Gastrocnemius medialis (tissue), 4 donors: Measurements from ENCODE around the gene ACR. TPM values are rescaled to one million over a fixed set of nuclear protein-coding genes. Genes with fewer than 3 reads are reported as not detected.

Source experiments
- ATAC-seq, 2 donors: fragments of 150-250 bp; one replicate each; pipeline ENCODE4 v1.9.1; 2016
- DNase-seq, 2 donors: peaks; one replicate each; pipeline ENCODE4 v3.0.0-alpha.2; 2019
- H3K27ac ChIP-seq, 4 donors: fragments of 200-600 bp; sonication (generic); 1 replicate in 1 of 4; 2 replicates in 3 of 4; pipeline ENCODE4 v1.5.1; 2016 to 2018; ENCODE audit warnings: mild to moderate bottlenecking in 2 of 4, moderate library complexity in 1 of 4
- H3K27me3 ChIP-seq, 3 donors: fragments of 200-600 bp; sonication (generic) in 2 of 3; 1 replicate in 1 of 3; 2 replicates in 2 of 3; pipeline versions ENCODE4 v1.5.1 to v1.6.0; 2016 to 2019; ENCODE audit warnings: mild to moderate bottlenecking in 1 of 3, moderate library complexity in 1 of 3
- H3K36me3 ChIP-seq, 2 donors: fragments of 200-600 bp; sonication (generic) in 1 of 2; one replicate each; pipeline ENCODE4 v1.5.1; 2017 to 2018
- H3K4me1 ChIP-seq, 2 donors: fragments of 200-600 bp; sonication (generic) in 1 of 2; one replicate each; pipeline ENCODE4 v1.5.1; 2016 to 2017; ENCODE audit warnings: mild to moderate bottlenecking in 2 of 2
- H3K4me3 ChIP-seq, 4 donors: fragments of 200-600 bp; sonication (generic) in 3 of 4; 1 replicate in 1 of 4; 2 replicates in 3 of 4; pipeline ENCODE4 v1.5.1; 2016 to 2019; ENCODE audit warnings: mild to moderate bottlenecking in 2 of 4
- H3K9me3 ChIP-seq, 3 donors: fragments of 200-600 bp; sonication (generic) in 2 of 3; 1 replicate in 1 of 3; 2 replicates in 2 of 3; pipeline ENCODE4 v1.5.1; 2016 to 2019
- POLR2A ChIP-seq, 2 donors: fragments of 450-650 bp; IDR thresholded peaks; one replicate each; pipeline ENCODE4 v1.6.1; 2017; ENCODE audit warnings: antibody characterized with exemption in 2 of 2, mild to moderate bottlenecking in 2 of 2, moderate library complexity in 2 of 2
- in situ Hi-C, 4 donors: fragments of 200-750 bp; cut with MboI; loops; one replicate each; pipeline versions ENCODE4 v1.15.0 to v1.8.0; 2017; ENCODE audit warnings: low sequenced_read_pairs in 4 of 4
- intact Hi-C: fragments of 100-400 bp; cut with DNase I; formaldehyde crosslinking; loops from one replicate; pipeline ENCODE4 v1.15.1; 2023; ENCODE audit warnings: low total_unique reads
- total RNA-seq, 4 donors: library from RNA; depleted of rRNA; stranded (reverse); fragments of >200 nt; gene quantifications; one replicate each; pipeline versions ENCODE4 v1.1.0 to v1.2.3, GENCODE V29; 2016
- TF ChIP-seq, protein P1 (sequence below), 5 experiments: fragments of 450-650 bp in 3 of 5; fragments of 200-600 bp in 2 of 5; sonication (generic) in 2 of 5; IDR thresholded peaks in 4 of 5; conservative IDR thresholded peaks in 1 of 5; 1 replicate in 4 of 5; 2 replicates in 1 of 5; pipeline ENCODE4 v1.5.1; 2016 to 2019; ENCODE audit warnings: antibody characterized with exemption in 5 of 5, mild to moderate bottlenecking in 3 of 5, moderate library complexity in 3 of 5

Gene ACR
- total RNA-seq, 4 donors from 2014 or later: not detected

- no peaks in the 10 kb centered on the region for H3K9me3 ChIP-seq
- ATAC-seq (no peak), DNase-seq (no peak)
- H3K36me3 ChIP-seq: no peaks in the 10 kb centered on the region
- H3K27me3 ChIP-seq: peaks cover 0 to 4% (median 0%) of the 10 kb centered on the region in 3 donors
- in situ Hi-C loops: no loop called here
- peaks cover 2 to 8% of the 10 kb centered on the region in 2 donors for H3K4me1 ChIP-seq
- intact Hi-C loops: no loop called here
- H3K27ac ChIP-seq: no peak overlapping the region
- TF ChIP-seq, protein P1, sequence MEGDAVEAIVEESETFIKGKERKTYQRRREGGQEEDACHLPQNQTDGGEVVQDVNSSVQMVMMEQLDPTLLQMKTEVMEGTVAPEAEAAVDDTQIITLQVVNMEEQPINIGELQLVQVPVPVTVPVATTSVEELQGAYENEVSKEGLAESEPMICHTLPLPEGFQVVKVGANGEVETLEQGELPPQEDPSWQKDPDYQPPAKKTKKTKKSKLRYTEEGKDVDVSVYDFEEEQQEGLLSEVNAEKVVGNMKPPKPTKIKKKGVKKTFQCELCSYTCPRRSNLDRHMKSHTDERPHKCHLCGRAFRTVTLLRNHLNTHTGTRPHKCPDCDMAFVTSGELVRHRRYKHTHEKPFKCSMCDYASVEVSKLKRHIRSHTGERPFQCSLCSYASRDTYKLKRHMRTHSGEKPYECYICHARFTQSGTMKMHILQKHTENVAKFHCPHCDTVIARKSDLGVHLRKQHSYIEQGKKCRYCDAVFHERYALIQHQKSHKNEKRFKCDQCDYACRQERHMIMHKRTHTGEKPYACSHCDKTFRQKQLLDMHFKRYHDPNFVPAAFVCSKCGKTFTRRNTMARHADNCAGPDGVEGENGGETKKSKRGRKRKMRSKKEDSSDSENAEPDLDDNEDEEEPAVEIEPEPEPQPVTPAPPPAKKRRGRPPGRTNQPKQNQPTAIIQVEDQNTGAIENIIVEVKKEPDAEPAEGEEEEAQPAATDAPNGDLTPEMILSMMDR (IDR thresholded peaks at IDR 0.05 in 4 of 5, conservative IDR thresholded peaks at IDR 0.05 in 1 of 5): no peak
- TF ChIP-seq POLR2A (IDR thresholded peaks at IDR 0.05): no peak
- H3K4me3 ChIP-seq: no peak overlapping the region
These were observed 35.7 kb upstream of the ACR start for GRCh38 chr22:50702261-50702671.

DNA sequence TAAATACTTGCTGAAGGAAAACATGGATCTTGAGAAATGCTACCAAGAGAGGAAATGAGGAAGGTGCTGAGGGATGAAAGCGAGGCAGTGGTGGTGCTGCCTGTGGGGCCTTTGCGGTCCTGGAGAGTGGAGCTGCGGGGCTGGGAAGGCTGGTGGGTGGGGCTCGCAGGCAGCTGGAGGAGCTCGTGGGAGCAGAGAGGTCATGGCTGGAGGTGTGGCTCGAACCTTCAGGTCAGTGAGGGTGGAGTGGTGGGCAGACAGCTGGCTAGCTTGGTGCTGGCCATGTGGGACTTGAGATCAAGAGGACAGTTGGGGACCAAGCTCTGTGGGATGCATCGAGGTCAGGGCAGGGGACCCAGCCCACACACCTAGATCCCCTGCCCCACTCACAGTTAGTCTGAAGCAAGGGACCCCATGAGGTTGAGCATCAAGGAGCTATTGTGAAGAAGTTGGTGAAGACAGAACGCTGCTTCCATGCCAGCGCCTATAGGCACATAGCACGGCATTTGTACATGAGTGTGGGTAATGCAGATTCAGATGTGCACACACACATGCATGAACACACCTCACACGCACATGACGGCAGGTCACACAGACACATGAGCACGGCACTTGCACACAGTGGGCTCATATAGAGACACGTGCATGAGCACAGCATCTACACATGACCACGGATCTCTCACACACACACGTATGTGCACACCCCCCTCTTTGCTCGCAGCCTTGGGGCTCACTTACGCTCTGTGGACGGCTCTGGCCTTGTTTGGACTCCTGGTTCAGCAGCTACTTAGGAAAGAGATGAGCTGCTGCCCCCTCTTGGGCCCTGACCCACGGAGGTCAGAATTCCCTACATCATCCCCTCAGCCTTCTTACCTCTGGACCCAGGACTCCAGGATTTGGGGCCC, 34.9 kb upstream of the ACR start:
- DNase-seq (no peak), ATAC-seq (no peak)
- in situ Hi-C loops (no loop called here), intact Hi-C loops (no loop called here)
- H3K4me3 ChIP-seq: no peak overlapping the region
- peaks cover 0 to 3% of the 10 kb centered on the region in 2 donors for H3K4me1 ChIP-seq
- H3K27ac ChIP-seq: no peak overlapping the region
- TF ChIP-seq, protein P1 (IDR thresholded peaks at IDR 0.05 in 4 of 5, conservative IDR thresholded peaks at IDR 0.05 in 1 of 5): no peak
- no peak for TF ChIP-seq POLR2A (IDR thresholded peaks at IDR 0.05)
- H3K9me3 ChIP-seq: no peaks in the 10 kb centered on the region
- peaks cover 0 to under 1% (median 0%) of the 10 kb centered on the region in 3 donors for H3K27me3 ChIP-seq
- no peaks in the 10 kb centered on the region for H3K36me3 ChIP-seq

DNA sequence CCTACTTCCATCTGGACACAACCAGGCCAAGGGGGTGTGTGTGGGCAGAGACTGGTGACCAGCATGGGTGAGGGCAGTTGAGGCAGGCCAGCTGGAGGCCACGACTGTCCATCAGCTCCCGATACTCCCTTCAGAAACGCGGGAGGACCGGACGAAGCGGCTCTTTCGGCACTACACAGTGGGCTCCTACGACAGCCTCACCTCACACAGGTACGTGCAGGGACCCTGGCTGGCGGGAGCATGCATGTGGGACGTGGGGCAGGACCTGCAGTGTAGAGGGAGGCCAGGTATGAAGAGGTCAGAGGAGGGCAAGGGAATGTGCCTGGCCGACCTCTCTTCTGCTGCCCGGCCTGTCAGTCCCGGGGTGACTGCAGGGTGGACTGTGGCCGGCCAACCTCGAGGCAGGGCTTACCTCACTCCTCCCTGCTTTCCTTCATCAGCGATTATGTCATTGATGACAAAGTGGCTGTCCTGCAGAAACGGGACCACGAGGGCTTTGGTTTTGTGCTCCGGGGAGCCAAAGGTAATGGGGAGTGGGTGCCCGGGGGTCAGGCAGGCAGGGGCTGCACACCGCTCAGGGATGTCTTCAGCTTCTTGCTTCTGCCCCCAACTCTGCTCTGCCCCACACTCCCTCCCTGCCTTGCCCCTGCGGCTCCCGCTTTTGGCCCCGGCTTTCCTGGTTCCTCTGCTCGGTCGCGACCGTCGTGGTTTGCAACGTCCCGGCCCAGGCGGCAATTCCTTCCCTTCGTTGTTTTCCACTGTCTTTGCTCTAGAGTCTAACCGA, 34.1 kb upstream of the ACR start:
- ATAC-seq (no peak), DNase-seq (no peak)
- TF ChIP-seq, protein P1 (IDR thresholded peaks at IDR 0.05 in 4 of 5, conservative IDR thresholded peaks at IDR 0.05 in 1 of 5): no peak
- TF ChIP-seq POLR2A (IDR thresholded peaks at IDR 0.05): no peak
- H3K4me1 ChIP-seq: no peaks in the 10 kb centered on the region
- no peak overlapping the region for H3K4me3 ChIP-seq
- in situ Hi-C loops: no loop called here
- intact Hi-C loops: no loop called here
- no peaks in the 10 kb centered on the region for H3K9me3 ChIP-seq
- H3K27me3 ChIP-seq: no peaks in the 10 kb centered on the region
- no peak overlapping the region for H3K27ac ChIP-seq
- no peaks in the 10 kb centered on the region for H3K36me3 ChIP-seq

- no peaks in the 10 kb centered on the region for H3K9me3 ChIP-seq
- ATAC-seq: no peak
- no peaks in the 10 kb centered on the region for H3K27me3 ChIP-seq
- intact Hi-C loops (no loop called here), in situ Hi-C loops (no loop called here)
- TF ChIP-seq, protein P1 (IDR thresholded peaks at IDR 0.05 in 4 of 5, conservative IDR thresholded peaks at IDR 0.05 in 1 of 5): no peak
- TF ChIP-seq POLR2A (IDR thresholded peaks at IDR 0.05): no peak
- no peak overlapping the region for H3K27ac ChIP-seq
- no peak overlapping the region for H3K4me3 ChIP-seq
- H3K36me3 ChIP-seq: no peaks in the 10 kb centered on the region
- no peaks in the 10 kb centered on the region for H3K4me1 ChIP-seq
- no peak for DNase-seq
These were observed 33.3 kb upstream of the ACR start for GRCh38 chr22:50704510-50705218.
